RWPE1 (cell line): ENCODE results near the gene DNAI4.
"Not testable (repeated sequence)": the region's sequence is repeated elsewhere in the genome, so short reads cannot be mapped to it uniquely, and the experiment has no call there.

Experiments used
- CTCF ChIA-PET: fragments of 350-600 bp; sonication (Branson Sonifier 250); formaldehyde crosslinking; extraction: SDS; loops from one replicate; lab custom pipeline; 2021; lab: Yijun Ruan, JAX
- POLR2A ChIA-PET: fragments of 400-600 bp; formaldehyde crosslinking; extraction: SDS; loops from one replicate; lab custom pipeline; 2020; ENCODE audit warnings: antibody characterized with exemption; ENCODE audit not compliant: low non-redundant PET; lab: Yijun Ruan, JAX
- DNase-seq: peaks from one replicate; pipeline ENCODE4 v3.0.0; 2012; ENCODE audit warnings: low spot score
- H3K27ac ChIP-seq: fragments of 450-650 bp; 2 replicates; pipeline ENCODE4 v1.5.1; 2017
- CTCF ChIP-seq: fragments of 450-650 bp; conservative IDR thresholded peaks from 2 replicates; pipeline ENCODE4 v1.5.1; 2017; ENCODE audit warnings: low read depth, mild to moderate bottlenecking

The DNAI4 gene

DNA sequence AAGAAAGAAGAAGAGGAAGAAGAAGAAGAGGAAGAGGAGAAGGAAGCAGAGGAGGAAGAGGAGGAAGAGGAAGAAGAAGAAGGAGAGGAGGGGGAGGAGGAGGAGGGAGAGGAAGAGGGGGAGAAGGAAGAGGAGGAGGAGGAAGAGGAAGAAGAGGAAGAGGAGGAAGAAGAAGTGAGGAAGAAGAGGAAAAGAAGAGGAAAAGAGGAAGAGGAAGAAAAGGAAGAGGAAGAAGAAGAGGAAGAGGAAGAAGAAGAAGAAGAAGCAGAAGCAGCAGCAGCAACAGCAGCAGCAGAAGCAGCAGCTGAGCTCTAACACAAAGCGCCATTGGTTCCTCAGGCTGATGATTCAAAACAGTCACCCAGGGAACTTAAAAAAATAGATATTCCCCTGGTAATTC is 34.0 kb downstream of the DNAI4 start:
- no peak for TF ChIP-seq CTCF
- no peak for DNase-seq
- H3K27ac ChIP-seq: no peak overlapping the region
- ChIA-PET CTCF (no interaction called here), POLR2A (no interaction called here)

DNA sequence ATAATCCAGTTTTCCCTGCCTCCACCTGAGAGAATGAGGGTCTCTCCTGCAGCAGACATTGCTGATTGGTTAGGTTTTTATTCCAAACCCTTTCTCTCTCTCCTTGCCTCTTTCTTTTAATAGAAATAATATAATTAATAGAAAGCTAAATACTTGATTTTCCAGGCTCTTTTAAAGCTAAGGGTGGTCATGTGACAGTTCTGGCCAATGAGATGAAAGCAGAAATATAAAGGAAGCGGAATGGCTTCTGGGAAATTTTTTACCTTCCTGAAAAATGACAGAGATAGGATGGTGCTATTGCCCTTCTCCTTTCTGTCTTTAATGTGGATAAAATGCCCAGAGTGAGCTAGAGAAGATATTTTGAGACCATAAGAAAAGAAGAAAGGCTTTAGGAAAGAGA is 35.6 kb downstream of the DNAI4 start:
- POLR2A ChIA-PET: no interaction called here
- CTCF ChIA-PET: no interaction called here
- TF ChIP-seq CTCF: no peak
- no peak overlapping the region for H3K27ac ChIP-seq
- no peak for DNase-seq

DNA sequence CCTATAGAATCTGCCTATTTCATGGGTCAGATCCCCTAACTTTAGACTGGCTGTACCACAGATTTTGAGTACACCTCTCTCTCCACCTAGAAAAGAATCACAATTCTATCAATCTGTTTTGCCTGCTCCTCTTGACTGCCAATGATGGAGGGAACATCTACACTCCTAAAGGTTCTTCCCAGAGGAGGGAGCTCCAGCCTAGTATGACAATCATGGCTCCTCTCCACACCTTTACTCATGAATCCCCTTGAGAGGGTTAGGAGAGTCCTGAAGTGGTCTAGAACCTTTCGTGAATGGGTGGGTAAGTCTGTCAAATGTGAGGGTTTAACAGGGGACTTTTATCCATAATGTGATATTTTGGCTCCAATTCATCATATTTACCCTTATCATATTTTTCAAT is 48.0 kb downstream of the DNAI4 start:
- ChIA-PET POLR2A (no interaction called here), CTCF (no interaction called here)
- no peak for TF ChIP-seq CTCF
- H3K27ac ChIP-seq: no peak overlapping the region
- no peak for DNase-seq

DNA sequence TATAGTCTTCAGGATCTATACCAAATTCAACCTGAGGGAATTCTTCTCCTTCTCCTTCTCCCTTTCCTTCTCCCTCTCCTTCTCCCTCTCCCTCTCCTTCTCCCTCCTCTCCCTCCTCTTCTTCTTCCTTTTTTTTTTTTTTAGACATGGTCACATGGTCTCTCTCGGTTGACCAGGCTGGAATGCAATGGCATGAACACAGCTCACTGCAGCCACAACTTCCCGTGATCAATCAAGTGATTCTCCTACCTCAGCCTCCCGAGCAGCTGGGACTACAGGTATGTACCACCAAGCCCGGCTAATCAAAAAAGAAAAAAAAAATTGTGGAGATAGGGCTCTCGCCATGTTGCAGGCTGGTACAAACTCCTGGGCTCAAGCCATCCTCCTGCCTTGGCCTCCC is 51.5 kb downstream of the DNAI4 start:
- ChIA-PET CTCF (no interaction called here), POLR2A (no interaction called here)
- no peak for DNase-seq
- no peak for TF ChIP-seq CTCF
- H3K27ac ChIP-seq: no peak overlapping the region

DNA sequence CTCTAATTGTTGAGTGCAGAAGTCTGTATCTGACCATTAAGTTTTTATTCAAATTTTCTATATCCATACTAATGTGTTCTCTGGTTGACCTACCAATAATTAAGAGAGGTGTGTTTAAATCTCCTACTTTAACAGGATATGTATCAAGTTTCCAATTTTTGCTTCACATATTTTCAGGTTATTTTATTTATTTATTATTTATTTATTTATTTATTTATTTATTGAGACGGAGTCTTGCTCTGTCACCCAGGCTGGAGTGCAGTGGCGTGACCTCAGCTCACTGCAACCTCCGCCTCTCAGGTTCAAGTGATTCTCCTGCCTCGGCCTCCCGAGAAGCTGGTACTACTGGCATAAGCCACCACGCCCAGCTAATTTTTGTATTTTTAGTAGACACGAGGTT is 52.6 kb downstream of the DNAI4 start:
- H3K27ac ChIP-seq, DNase-seq, POLR2A ChIA-PET, CTCF ChIA-PET: not testable (repeated sequence)

DNA sequence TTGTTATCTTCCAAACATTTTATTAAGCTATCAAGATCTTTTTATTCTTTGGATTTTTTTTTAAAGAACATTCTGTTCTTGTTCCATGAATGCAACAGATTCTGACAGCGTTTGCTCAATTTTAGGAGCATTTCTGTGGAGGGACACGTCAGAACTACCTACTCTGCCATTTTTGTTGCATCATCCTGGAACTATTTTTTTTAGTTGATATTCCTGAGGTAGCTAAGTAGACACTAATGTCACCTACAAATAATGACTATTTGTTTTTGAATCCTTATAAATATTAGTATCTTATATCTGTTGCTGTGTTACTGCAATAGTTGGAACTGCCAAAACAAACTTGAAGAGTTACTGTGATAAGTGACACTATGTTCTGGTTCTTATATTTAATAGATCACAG is 57.2 kb downstream of the DNAI4 start:
- CTCF ChIA-PET: no interaction called here

DNA sequence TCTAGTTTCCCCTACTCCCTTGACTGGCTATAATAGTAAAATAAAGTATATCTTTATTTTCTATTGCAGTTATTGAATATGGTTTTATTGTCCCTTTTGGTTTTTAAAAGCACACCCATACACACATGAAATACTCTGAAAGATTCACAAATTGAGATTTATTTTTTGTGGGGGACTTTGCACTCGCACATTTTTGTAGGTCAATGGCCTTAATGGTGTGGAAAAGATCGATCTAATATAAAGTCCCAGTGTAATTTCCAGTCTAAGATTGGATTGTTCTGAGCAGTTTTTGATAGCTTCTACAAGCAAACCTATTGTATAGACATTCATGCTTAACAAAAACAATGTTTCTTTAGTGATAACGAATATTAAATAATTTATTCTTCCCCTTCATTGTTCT is 64.1 kb downstream of the DNAI4 start:
- DNase-seq: no peak
- no peak overlapping the region for H3K27ac ChIP-seq
- ChIA-PET CTCF (no interaction called here), POLR2A (interaction anchor here (0.6 kb wide), 1 partner anchor 1436 kb away, joined by 3 read pairs; no protein-coding TSS in a partner anchor)
- no peak for TF ChIP-seq CTCF

More for the DNA sequence above, 57.2 kb downstream of the DNAI4 start:
- no peak overlapping the region for H3K27ac ChIP-seq
- POLR2A ChIA-PET: no interaction called here
- no peak for DNase-seq
- no peak for TF ChIP-seq CTCF
